KBM-7 (cell line): Measurements from ENCODE around the gene ZNF879.

Experiments used
- DNase-seq: peaks from one replicate; pipeline ENCODE4 v3.0.0-alpha.2; 2015
- in situ Hi-C: fragments of 300-500 bp; cut with MboI; formaldehyde crosslinking; loops from 2 replicates; pipeline ENCODE4 v1.14.3; 2020; ENCODE audit warnings: low sequenced_read_pairs, low pct_unique_long_range_greater_than_20kb, mixed read lengths

Gene ZNF879

DNA sequence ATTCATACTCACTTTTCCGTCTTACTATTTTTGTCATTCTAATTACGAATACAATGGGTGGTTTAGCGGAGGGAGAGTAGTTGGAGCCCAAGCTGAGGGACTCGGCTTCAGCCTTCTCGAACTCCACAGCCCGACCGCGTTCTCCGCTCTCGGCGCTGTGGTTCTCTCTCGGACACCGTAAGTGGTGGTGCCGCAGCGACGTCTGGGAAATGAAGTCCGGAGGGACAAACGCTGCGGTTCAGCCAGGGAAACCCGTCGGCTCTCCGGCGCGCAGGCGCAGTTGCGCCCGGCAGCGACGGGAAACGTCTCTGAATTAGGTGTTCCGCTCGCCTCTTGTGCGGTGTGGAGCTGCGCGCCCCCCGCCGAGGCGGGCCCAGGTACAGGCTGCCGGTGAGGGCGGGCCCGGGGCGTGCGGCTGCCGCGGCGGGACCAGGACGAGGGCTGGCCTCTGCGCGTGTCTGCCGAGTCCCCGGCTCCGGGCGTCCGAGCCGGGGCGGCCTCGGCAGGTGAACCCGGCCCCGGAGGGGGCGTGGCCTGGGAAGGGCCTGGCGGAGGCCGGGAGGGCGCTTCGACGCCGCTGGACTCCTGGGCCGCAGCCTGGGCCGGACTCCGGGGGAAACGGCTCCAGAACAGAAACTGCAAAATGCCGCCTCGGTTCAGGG is at the start of gene ZNF879:
Gene ZNF879, plus strand, starts transcription at position 277 of the 662 bp plus-strand sequence. CDS start 1,201 bp downstream, outside the sequence.
- no peak for DNase-seq
- in situ Hi-C loops = no loop called here

- DNase-seq = no peak
- in situ Hi-C loops = no loop called here
Observed at GRCh38 chr5:178981381-178981780, 42.2 kb upstream of the ZNF879 start.

DNA sequence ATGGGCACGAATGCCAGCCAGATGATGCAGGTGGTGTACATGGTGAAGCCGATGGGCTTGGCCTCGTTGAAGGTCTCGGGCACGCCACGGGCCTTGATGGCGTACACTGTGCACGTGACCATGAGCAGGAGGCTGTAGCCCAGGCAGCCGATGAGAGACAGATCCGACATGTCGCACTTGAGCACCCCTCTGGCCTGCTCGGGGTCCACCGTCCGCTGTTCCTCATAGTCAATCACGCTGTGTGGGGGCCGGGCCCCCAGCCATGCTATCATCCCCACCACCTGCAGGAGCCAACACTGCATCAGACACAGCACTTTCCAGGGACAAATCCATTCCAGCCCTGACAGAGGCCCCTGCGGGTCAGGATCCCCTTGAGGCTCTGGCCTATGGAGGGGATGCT is 40.7 kb upstream of the ZNF879 start:
- in situ Hi-C loops = no loop called here
- DNase-seq = no peak

DNA sequence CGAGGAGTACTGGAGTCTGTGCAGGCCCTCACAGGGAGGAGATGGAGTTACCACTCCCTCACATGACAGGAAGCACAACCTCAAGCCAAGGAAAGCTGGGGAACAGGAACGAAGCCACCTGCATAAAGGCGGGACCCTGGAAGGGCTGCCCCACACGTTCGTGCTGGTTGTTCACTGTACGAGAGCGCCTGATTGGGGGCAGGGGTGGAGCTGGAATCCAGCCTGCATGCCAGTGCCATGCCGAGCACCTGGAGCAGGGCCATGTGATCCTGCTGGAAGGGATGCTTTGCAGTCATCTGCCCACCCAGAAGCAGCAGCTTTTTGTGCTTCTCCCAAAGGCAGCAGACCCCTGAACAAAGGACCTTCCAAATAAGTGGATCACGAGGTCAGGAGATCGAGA is 39.9 kb upstream of the ZNF879 start:
- in situ Hi-C loops = no loop called here
- no peak for DNase-seq

GRCh38 chr5:178984145-178985072 is 39.2 kb upstream of the ZNF879 start:
- no peak for DNase-seq
- in situ Hi-C loops = no loop called here

GRCh38 chr5:178986326-178986960 is 37.2 kb upstream of the ZNF879 start:
- no peak for DNase-seq
- in situ Hi-C loops = no loop called here

DNA sequence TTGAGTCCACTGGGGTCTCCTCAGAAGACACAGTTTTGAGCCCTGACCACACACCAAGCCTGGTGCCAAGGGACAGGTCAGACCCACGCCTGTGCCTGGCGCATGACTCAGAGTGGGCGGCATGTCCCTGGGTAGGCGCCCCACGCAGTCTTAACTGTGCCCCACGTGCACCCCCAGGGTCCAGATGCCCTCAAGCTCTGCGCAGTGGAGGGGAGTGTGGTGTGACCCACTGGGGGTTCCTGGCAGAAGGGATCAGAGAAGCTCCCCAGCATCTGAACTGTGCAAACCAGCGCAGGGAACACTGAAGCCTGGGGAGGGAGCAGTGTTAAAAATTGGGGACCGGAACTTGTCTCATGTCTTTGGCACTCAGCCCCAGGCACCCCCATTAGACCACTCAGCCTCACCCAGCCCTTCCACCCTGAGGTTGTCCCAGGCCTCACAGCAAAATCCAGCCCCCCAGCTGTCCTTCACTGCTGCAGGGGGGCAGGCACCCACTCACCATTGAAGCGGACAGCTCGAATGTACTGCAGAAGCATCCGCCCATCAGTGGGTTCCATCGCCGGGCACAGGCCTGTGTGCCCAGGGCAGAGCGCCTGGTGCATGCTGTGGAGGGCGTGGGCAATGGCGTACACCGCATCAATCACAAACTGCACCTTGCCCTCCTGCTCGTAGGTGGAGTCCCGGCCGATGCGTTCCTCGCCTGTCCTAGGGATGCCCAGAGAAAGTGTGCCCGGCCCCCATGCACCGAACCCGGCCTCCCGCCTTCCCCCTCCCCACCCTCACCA is 35.0 kb upstream of the ZNF879 start:
- DNase-seq = no peak
- in situ Hi-C loops = no loop called here

DNA sequence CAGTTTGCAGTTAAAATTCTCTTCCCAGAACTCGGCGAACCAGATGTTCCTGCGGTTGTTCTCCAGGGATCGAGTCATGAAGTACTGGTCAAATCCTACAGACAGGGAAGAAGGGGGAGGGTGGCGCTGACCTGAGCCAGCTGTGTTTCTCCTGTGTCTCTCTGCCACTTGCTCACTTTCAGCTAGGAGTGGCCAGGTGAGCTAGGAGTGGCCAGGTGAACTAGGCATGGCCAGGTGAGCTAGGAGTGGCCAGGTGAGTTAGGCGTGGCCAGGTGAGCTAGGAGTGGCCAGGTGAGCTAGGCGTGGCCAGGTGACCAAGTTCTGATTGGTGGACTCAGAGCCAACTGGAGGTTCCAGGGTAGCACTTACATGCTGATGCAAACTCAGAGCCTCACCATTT is 34.3 kb upstream of the ZNF879 start:
- no peak for DNase-seq
- in situ Hi-C loops = no loop called here

DNA sequence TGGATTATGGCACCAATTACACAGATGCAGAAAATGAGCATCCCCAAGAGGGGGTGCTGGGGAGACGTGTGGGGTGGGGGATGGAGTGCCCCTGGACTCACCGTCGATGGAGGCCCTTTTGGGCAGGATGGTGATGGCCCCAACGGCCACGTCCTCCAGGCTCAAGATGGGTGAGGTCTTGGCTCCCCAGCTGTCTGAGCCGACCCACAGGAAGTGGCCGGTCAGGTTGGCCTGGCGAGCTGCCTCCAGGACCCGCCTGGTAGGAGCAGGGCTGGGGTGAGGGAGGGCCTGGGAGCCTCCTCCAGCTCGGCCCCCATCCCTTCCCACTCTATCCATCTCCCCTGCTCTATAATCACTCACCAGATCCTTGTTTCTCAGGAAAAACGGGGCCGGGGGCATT is 33.1 kb upstream of the ZNF879 start:
- in situ Hi-C loops = no loop called here
- no peak for DNase-seq

DNA sequence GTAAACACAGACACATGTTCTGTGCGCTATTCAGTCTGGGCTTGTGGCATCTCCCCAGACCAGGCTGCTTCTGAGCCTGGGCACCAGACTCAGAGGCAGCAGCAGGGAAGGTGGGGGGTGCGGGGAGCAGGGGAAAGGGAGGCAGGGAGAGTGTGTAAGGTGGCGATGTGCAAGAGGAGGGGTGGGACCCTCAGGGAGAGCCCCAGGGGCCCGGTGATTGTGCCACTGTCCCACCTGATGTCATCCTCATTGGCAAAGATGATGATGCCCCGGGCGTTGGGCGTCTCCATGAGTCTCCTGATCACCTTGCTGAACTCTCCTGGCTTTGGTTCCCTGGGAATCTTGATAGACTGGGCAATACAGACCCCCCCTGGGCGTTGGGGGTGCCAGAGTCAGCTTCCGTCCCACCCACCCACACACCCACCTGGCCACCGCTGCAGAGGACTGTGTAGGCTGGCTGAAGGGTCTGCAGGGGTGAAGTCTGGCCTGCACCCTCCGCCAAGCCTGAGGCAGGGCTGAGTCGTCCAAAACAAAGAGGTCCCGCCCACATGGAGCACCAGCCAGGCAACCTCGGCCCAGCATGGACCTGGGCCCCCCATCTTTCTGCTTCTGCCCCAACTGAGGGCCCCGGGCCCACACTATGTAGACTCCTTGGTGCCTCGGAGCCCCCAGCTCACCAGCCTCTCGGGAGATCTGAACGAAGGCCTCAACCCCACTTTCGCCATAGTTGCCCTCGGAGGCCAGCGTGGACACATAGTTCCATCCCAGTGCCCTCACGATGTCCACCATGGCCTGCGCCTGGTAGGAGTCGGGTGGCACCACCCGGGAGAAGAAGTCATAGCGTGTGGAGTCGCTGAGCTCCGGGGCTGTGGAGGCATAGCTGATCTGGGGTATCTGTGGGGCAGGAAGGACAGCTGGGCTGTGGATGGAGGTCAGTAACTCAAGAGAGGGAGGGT is 32.1 kb upstream of the ZNF879 start:
- in situ Hi-C loops = no loop called here
- DNase-seq = no peak

- no peak for DNase-seq
- in situ Hi-C loops = no loop called here
Observed at GRCh38 chr5:178992291-178992895, 31.2 kb upstream of the ZNF879 start.

- no peak for DNase-seq
Observed at GRCh38 chr5:178993236-178993765, 30.3 kb upstream of the ZNF879 start.

DNA sequence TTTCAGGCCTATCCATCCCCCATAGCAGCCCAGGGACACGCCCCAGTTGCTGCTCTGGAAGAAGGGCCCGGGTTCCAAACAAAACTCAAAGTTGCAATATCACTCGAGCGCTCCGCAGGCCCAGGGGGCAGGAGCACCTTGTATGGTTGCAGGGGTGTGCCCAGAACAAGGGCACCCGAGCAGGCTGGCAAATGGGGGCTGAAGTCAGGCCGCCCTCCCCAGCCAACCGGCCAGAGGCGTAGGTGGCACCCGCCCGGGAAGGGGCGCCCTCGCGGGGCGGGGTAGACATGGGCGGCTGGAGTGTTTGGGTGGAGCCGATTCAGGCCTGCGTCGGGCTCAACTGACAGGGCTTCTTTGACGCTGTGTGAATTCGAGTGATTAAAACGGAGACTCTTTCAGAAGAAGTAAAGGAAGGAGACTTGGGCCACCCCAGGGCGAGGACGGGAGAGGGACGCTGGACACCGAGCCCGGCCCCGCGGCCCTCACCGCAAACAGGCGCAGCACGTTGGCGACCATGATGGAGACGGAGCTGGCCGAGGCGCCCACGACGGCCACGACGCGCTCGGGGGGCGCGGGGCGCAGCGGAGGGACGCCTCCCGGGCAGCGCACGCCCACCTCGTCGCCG is 29.5 kb upstream of the ZNF879 start:
- in situ Hi-C loops = no loop called here
- DNase-seq = no peak

More at GRCh38 chr5:178993236-178993765, 30.3 kb upstream of the ZNF879 start:
- in situ Hi-C loops = no loop called here

- DNase-seq = no peak
- in situ Hi-C loops = no loop called here
Observed at GRCh38 chr5:178994580-178995340, 28.8 kb upstream of the ZNF879 start, which contains the start of gene GRM6. TSS of gene GRM6 (minus strand) at chr5:178995320. CDS start at chr5:178994944, 376 bp downstream.

DNA sequence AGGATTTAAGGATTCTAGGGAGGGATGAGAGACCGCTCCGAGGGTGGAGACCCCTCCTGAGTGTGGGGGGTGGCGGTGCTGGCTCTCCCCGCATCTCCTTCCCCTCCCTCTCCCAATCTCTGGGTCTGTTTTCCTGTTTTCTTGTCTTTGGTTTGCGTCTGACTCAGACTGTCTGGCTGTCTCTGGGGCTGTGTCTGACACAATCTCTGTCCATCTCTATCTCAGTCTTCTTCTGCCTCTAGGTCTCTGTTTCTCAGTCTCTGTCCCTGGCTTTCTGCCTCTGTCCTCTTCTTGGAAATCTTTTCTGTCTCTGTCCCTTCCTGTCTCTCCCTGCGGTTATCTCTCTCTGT is 28.3 kb upstream of the ZNF879 start:
- in situ Hi-C loops = no loop called here
- no peak for DNase-seq

- in situ Hi-C loops = no loop called here
- no peak for DNase-seq
Observed at GRCh38 chr5:178996156-178996555, 27.4 kb upstream of the ZNF879 start.
